SK-N-SH (cell line): ENCODE measurements around the gene VEZF1. TPM values are rescaled to one million over a fixed set of nuclear protein-coding genes. Genes with fewer than 3 reads are reported as not detected.

Experiments
- CTCF ChIA-PET: fragments of 300-600, 350-600 bp; formaldehyde crosslinking; extraction: SDS; loops from one replicate; lab custom pipeline; 2021; lab: Yijun Ruan, JAX
- POLR2A ChIA-PET: fragments of 350-600 bp; sonication (Branson Sonifier 250); formaldehyde crosslinking; extraction: SDS; loops from one replicate; lab custom pipeline; 2020; ENCODE audit warnings: antibody characterized with exemption, inconsistent platforms; lab: Yijun Ruan, JAX
- DNase-seq: peaks from one replicate; pipeline ENCODE4 v3.0.0; 2012
- H2AFZ ChIP-seq: fragments of 200-600 bp; sonication (generic); 2 replicates; pipeline ENCODE4 v1.8.1; 2016; ENCODE audit warnings: antibody characterized with exemption, mild to moderate bottlenecking, low read depth
- H3F3A ChIP-seq: fragments of 200-600 bp; sonication (generic); replicated peaks from 2 replicates; pipeline ENCODE3; 2016; ENCODE audit warnings: antibody characterized with exemption, mild to moderate bottlenecking; ENCODE audit not compliant: insufficient read depth
- H3K27ac ChIP-seq, 2 experiments: fragments of 200-500 bp in 1 of 2; fragments of 200-600 bp in 1 of 2; sonication (Bioruptor generic) in 1 of 2; sonication (generic), shearing (Covaris generic) in 1 of 2; 2 replicates each; pipeline versions ENCODE4 v1.5.1 to v1.6.1; 2014 to 2016; ENCODE audit warnings: low read depth in 2 of 2, inconsistent platforms in 1 of 2, low read length in 1 of 2, mild to moderate bottlenecking in 1 of 2, mixed read lengths in 1 of 2
- H3K27me3 ChIP-seq: fragments of 200-600 bp; sonication (generic), shearing (Covaris generic); 2 replicates; pipeline ENCODE4 v1.6.1; 2016; ENCODE audit warnings: mixed run types; ENCODE audit not compliant: insufficient read depth
- H3K36me3 ChIP-seq, 2 experiments: fragments of 200-500 bp in 1 of 2; fragments of 200-600 bp in 1 of 2; sonication (Bioruptor generic) in 1 of 2; sonication (generic) in 1 of 2; replicated peaks in 1 of 2; 2 replicates each; pipeline versions ENCODE3 to v1.5.1; 2014 to 2016; ENCODE audit warnings: low read length in 1 of 2, mild to moderate bottlenecking in 1 of 2; ENCODE audit not compliant: insufficient read depth in 2 of 2, control insufficient read depth in 1 of 2
- H3K4me1 ChIP-seq, 2 experiments: fragments of 200-500 bp in 1 of 2; fragments of 200-600 bp in 1 of 2; sonication (Bioruptor generic) in 1 of 2; sonication (generic), shearing (Covaris generic) in 1 of 2; 2 replicates each; pipeline versions ENCODE4 v1.5.1 to v1.6.1; 2014 to 2016; ENCODE audit warnings: low read depth in 1 of 2, low read length in 1 of 2, mixed run types in 1 of 2; ENCODE audit not compliant: insufficient read depth in 2 of 2, control insufficient read depth in 1 of 2
- H3K4me2 ChIP-seq: fragments of 200-600 bp; sonication (generic), shearing (Covaris generic); 2 replicates; pipeline ENCODE4 v1.6.1; 2017; ENCODE audit warnings: mixed run types
- H3K4me3 ChIP-seq, 2 experiments: fragments of 200-500 bp in 1 of 2; fragments of 200-600 bp in 1 of 2; sonication (Bioruptor generic) in 1 of 2; sonication (generic), shearing (Covaris generic) in 1 of 2; 2 replicates each; pipeline versions ENCODE4 v1.5.1 to v1.8.1; 2014 to 2016; ENCODE audit warnings: low read depth in 2 of 2, inconsistent platforms in 1 of 2, low read length in 1 of 2, mild to moderate bottlenecking in 1 of 2, mixed read lengths in 1 of 2, moderate library complexity in 1 of 2
- H3K79me2 ChIP-seq: fragments of 200-600 bp; sonication (generic); 2 replicates; pipeline ENCODE4 v1.8.1; 2017; ENCODE audit warnings: mild to moderate bottlenecking; ENCODE audit not compliant: insufficient read depth
- H3K9ac ChIP-seq: fragments of 200-600 bp; sonication (generic); 2 replicates; pipeline ENCODE4 v1.6.1; 2017; ENCODE audit warnings: mixed run types
- H3K9me2 ChIP-seq: fragments of 200-600 bp; sonication (generic); 2 replicates; pipeline ENCODE4 v1.6.1; 2017; ENCODE audit warnings: mixed run types
- H3K9me3 ChIP-seq: fragments of 200-600 bp; sonication (generic); 2 replicates; pipeline ENCODE4 v1.6.1; 2017; ENCODE audit warnings: mixed run types, mild to moderate bottlenecking, moderate library complexity
- H4K20me1 ChIP-seq: fragments of 200-600 bp; sonication (generic); 2 replicates; pipeline ENCODE4 v1.6.1; 2017; ENCODE audit warnings: mild to moderate bottlenecking, mixed run types; ENCODE audit not compliant: insufficient read depth
- GABPA ChIP-seq: IDR thresholded peaks from 2 replicates; pipeline ENCODE4 v1.4.0; 2012; ENCODE audit warnings: low read depth, mild to moderate bottlenecking
- GATA2 ChIP-seq: sonication (generic); formaldehyde crosslinking; IDR thresholded peaks from 2 replicates; pipeline ENCODE4 v1.5.0; 2020; ENCODE audit warnings: mild to moderate bottlenecking, missing genetic modification reagents
- MEF2A ChIP-seq: IDR thresholded peaks from 2 replicates; pipeline ENCODE4 v1.4.0; 2012; ENCODE audit warnings: low read depth, borderline replicate concordance
- NFIC ChIP-seq: IDR thresholded peaks from 2 replicates; pipeline ENCODE4 v1.4.0; 2012; ENCODE audit warnings: borderline replicate concordance
- NRF1 ChIP-seq: IDR thresholded peaks from 2 replicates; pipeline ENCODE4 v1.6.1; 2012; ENCODE audit warnings: low read depth, mild to moderate bottlenecking, low read length
- RFX5 ChIP-seq: IDR thresholded peaks from 2 replicates; pipeline ENCODE4 v1.6.1; 2012; ENCODE audit warnings: mild to moderate bottlenecking, improper control_type of control experiment, low read length
- SIN3A ChIP-seq: IDR thresholded peaks from 2 replicates; pipeline ENCODE4 v1.6.1; 2012; ENCODE audit warnings: low read depth, mild to moderate bottlenecking, low read length, moderate library complexity, borderline replicate concordance
- SMC3 ChIP-seq: IDR thresholded peaks from 2 replicates; pipeline ENCODE4 v1.6.1; 2012; ENCODE audit warnings: low read depth, low read length, improper control_type of control experiment
- TAF1 ChIP-seq: IDR thresholded peaks from 2 replicates; pipeline ENCODE4 v1.6.1; 2012; ENCODE audit warnings: low read depth, mild to moderate bottlenecking, low read length, moderate library complexity, borderline replicate concordance
- USF2 ChIP-seq: fragments of 150-350 bp; IDR thresholded peaks from 2 replicates; pipeline ENCODE4 v1.6.1; 2017; ENCODE audit warnings: antibody characterized with exemption, low read length, low read depth, borderline replicate concordance
- WGBS: methylation state at CpG from one replicate; pipeline ENCODE4 v1.1.6; 2017; ENCODE audit warnings: low lambda C conversion rate; 5-methylcytosine and 5-hydroxymethylcytosine counted together
- polyA plus RNA-seq, 3 experiments: library from polyadenylated mRNA; depleted of rRNA; stranded (reverse); fragments of >200 nt; gene quantifications; 2 replicates each; pipeline ENCODE4 v1.2.3, GENCODE V29; 2012
- TF ChIP-seq, protein P1 (sequence below): IDR thresholded peaks from 2 replicates; pipeline ENCODE4 v1.6.1; 2012; ENCODE audit warnings: mild to moderate bottlenecking, low read depth, low read length, moderate library complexity
- TF ChIP-seq, protein P2 (sequence below): fragments of 200-600 bp; sonication (generic); IDR thresholded peaks from 2 replicates; pipeline ENCODE4 v1.6.1; 2017; ENCODE audit warnings: antibody characterized with exemption, mild to moderate bottlenecking, moderate library complexity

VEZF1 gene
- polyA plus RNA-seq, 1 of the 3 experiments (the other 2 are of a cell fraction): 35.1 TPM

DNA sequence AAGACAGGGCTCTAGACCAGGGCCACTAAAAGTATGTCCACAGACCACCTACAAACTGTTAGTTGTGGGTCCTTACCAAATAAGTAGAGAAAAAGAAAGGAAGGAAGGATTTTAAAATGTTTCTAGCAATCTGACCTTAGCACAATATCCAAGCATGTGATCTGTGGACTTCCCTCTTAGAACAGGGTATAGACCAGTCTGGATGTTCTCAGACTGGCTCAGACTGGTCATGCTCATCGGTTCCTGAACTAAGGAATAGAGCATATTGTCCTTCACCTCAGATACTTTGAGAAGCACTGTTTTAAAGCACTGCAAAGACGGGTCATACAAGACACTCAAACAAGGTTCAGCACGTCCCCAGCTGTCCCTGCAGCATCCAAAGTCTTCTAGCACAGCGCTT lies 58.7 kb downstream of the VEZF1 start:
- Histone ChIP-seq H3K4me2 (no peak overlapping the region), H3K27ac (no peak overlapping the region), H3K4me3 (no peak overlapping the region), H3F3A (peaks cover 10% of the 10 kb centered on the region), H2AFZ (no peak overlapping the region), H3K4me1 (peaks cover 22 to 24% of the 10 kb centered on the region in 2 experiments; a peak in 3 of 4 replicates), H3K27me3 (no peaks in the 10 kb centered on the region), H3K79me2 (peaks cover 95% of the 10 kb centered on the region), H3K9me3 (no peaks in the 10 kb centered on the region), H3K9ac (no peak overlapping the region), H3K9me2 (no peaks in the 10 kb centered on the region), H4K20me1 (peaks cover 8% of the 10 kb centered on the region), H3K36me3 (no peaks in the 10 kb centered on the region)
- WGBS: 91% methylated on average over 4 of the region's 4 CpGs
- no peak for DNase-seq
- TF ChIP-seq GATA2: no peak
- TF ChIP-seq, protein P1, sequence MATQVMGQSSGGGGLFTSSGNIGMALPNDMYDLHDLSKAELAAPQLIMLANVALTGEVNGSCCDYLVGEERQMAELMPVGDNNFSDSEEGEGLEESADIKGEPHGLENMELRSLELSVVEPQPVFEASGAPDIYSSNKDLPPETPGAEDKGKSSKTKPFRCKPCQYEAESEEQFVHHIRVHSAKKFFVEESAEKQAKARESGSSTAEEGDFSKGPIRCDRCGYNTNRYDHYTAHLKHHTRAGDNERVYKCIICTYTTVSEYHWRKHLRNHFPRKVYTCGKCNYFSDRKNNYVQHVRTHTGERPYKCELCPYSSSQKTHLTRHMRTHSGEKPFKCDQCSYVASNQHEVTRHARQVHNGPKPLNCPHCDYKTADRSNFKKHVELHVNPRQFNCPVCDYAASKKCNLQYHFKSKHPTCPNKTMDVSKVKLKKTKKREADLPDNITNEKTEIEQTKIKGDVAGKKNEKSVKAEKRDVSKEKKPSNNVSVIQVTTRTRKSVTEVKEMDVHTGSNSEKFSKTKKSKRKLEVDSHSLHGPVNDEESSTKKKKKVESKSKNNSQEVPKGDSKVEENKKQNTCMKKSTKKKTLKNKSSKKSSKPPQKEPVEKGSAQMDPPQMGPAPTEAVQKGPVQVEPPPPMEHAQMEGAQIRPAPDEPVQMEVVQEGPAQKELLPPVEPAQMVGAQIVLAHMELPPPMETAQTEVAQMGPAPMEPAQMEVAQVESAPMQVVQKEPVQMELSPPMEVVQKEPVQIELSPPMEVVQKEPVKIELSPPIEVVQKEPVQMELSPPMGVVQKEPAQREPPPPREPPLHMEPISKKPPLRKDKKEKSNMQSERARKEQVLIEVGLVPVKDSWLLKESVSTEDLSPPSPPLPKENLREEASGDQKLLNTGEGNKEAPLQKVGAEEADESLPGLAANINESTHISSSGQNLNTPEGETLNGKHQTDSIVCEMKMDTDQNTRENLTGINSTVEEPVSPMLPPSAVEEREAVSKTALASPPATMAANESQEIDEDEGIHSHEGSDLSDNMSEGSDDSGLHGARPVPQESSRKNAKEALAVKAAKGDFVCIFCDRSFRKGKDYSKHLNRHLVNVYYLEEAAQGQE: no peak
- ChIA-PET CTCF (interaction anchor here (2.6 kb wide), 1 partner anchor 14 kb away, joined by 6 read pairs; no protein-coding TSS in a partner anchor), POLR2A (no interaction called here)

GRCh38 chr17:57928928-57929327 lies 59.1 kb downstream of the VEZF1 start:
- Histone ChIP-seq H3K4me3 (no peak overlapping the region), H3K9me2 (no peaks in the 10 kb centered on the region), H3K27ac (no peak overlapping the region), H3K36me3 (no peaks in the 10 kb centered on the region), H4K20me1 (peaks cover 8% of the 10 kb centered on the region), H3K4me1 (peaks cover 22 to 24% of the 10 kb centered on the region in 2 experiments; a peak in 3 of 4 replicates), H3F3A (peaks cover 9% of the 10 kb centered on the region), H3K79me2 (peaks cover 95% of the 10 kb centered on the region), H3K9me3 (no peaks in the 10 kb centered on the region), H2AFZ (no peak overlapping the region), H3K4me2 (no peak overlapping the region), H3K9ac (no peak overlapping the region), H3K27me3 (no peaks in the 10 kb centered on the region)
- 90% methylated on average over 5 of the region's 5 CpGs for WGBS
- POLR2A ChIA-PET: no interaction called here
- DNase-seq: no peak
- CTCF ChIA-PET: no interaction called here
- TF ChIP-seq GABPA (no peak), SIN3A (no peak), NFIC (no peak), RFX5 (no peak), NRF1 (no peak), SMC3 (no peak), USF2 (no peak), MEF2A (no peak), TAF1 (no peak)
- TF ChIP-seq, protein P2, sequence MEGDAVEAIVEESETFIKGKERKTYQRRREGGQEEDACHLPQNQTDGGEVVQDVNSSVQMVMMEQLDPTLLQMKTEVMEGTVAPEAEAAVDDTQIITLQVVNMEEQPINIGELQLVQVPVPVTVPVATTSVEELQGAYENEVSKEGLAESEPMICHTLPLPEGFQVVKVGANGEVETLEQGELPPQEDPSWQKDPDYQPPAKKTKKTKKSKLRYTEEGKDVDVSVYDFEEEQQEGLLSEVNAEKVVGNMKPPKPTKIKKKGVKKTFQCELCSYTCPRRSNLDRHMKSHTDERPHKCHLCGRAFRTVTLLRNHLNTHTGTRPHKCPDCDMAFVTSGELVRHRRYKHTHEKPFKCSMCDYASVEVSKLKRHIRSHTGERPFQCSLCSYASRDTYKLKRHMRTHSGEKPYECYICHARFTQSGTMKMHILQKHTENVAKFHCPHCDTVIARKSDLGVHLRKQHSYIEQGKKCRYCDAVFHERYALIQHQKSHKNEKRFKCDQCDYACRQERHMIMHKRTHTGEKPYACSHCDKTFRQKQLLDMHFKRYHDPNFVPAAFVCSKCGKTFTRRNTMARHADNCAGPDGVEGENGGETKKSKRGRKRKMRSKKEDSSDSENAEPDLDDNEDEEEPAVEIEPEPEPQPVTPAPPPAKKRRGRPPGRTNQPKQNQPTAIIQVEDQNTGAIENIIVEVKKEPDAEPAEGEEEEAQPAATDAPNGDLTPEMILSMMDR: no peak
